ENCODE measurements around the gene TJP2. TPM values are rescaled to one million over a fixed set of nuclear protein-coding genes. Genes with fewer than 3 reads are reported as not detected.

TJP2 gene
- total RNA-seq, 1 donor from 2014 or later, result 39.6 TPM

GRCh38 chr9:69292078-69292477 is 118.0 kb downstream of the TJP2 start:
- no peak overlapping the region for H3K4me3 ChIP-seq (ENCODE audit: insufficient read depth, low read depth, low read length)
- no peaks in the 10 kb centered on the region for H3K27me3 Mint-ChIP-seq (ENCODE audit: low read depth, unreplicated experiment)
- no peak for DNase-seq (ENCODE audit: low read depth)
- H2AFZ ChIP-seq (ENCODE audit: low read depth, low read length), result no peak overlapping the region
- H3K4me1 Mint-ChIP-seq (ENCODE audit: low read depth, unreplicated experiment), result no peaks in the 10 kb centered on the region
- H3K9me3 ChIP-seq (ENCODE audit: insufficient read depth, low read depth, low read length), result no peaks in the 10 kb centered on the region
- no peaks in the 10 kb centered on the region for H3K79me2 ChIP-seq (ENCODE audit: insufficient read depth, low read length)
- FAIRE-seq, result no peak
- no peak overlapping the region for H3K27ac Mint-ChIP-seq (ENCODE audit: unreplicated experiment)
- TF ChIP-seq EZH2 (IDR thresholded peaks at IDR 0.05; ENCODE audit: insufficient read depth, low read length) (no peak), CTCF (IDR thresholded peaks at IDR 0.05; ENCODE audit: insufficient read depth, low read depth, low read length) (no peak)
- no peaks in the 10 kb centered on the region for H3K27me3 ChIP-seq (ENCODE audit: insufficient read depth, low read length)
- H3K4me2 ChIP-seq (ENCODE audit: low read length), result no peak overlapping the region
- H4K20me1 ChIP-seq (ENCODE audit: insufficient read depth, low read length), result no peaks in the 10 kb centered on the region
- H3K36me3 ChIP-seq (ENCODE audit: insufficient read depth, low read length), result no peaks in the 10 kb centered on the region
- no peaks in the 10 kb centered on the region for H3K4me1 ChIP-seq (ENCODE audit: insufficient read depth, low read length)
- no peak overlapping the region for H3K9ac ChIP-seq (ENCODE audit: low read length)
- H3K36me3 Mint-ChIP-seq (ENCODE audit: low read depth, unreplicated experiment), result no peaks in the 10 kb centered on the region
- H3K9me3 Mint-ChIP-seq (ENCODE audit: unreplicated experiment), result peaks cover 8% of the 10 kb centered on the region
- no peak overlapping the region for H3K27ac ChIP-seq (ENCODE audit: low read depth, low read length)
- no peak overlapping the region for H3K4me3 Mint-ChIP-seq (ENCODE audit: unreplicated experiment)

DNA sequence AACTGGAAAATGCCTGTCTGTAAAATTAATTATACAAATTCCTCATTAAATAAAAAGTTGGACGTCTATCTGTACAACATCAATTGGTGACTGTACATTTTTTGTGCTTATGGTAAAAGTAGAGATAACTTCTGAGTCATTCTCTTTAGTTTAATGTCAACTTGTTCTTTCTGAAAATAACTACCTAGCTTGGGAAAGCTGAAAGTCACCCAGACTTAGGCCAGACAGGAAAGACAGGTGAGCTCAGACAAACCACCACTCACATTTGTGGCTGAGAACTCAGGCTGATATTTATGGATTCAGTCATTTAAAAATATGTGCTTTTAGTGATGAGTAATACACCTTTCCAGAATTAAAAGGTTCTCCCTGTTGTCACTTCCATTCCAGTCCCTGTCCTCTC is 119.1 kb downstream of the TJP2 start:
- Mint-ChIP-seq H3K4me1 (ENCODE audit: low read depth, unreplicated experiment) (no peaks in the 10 kb centered on the region), H3K27me3 (ENCODE audit: low read depth, unreplicated experiment) (no peaks in the 10 kb centered on the region), H3K9me3 (ENCODE audit: unreplicated experiment) (peaks cover 8% of the 10 kb centered on the region), H3K4me3 (ENCODE audit: unreplicated experiment) (no peak overlapping the region), H3K36me3 (ENCODE audit: low read depth, unreplicated experiment) (no peaks in the 10 kb centered on the region), H3K27ac (ENCODE audit: unreplicated experiment) (no peak overlapping the region)
- no peak overlapping the region for H3K9ac ChIP-seq (ENCODE audit: low read length)
- FAIRE-seq (no peak), DNase-seq (ENCODE audit: low read depth) (no peak)
- no peak for TF ChIP-seq EZH2 (IDR thresholded peaks at IDR 0.05; ENCODE audit: insufficient read depth, low read length)
- no peak for TF ChIP-seq CTCF (IDR thresholded peaks at IDR 0.05; ENCODE audit: insufficient read depth, low read depth, low read length)
- H3K27me3 ChIP-seq (ENCODE audit: insufficient read depth, low read length), result no peaks in the 10 kb centered on the region
- no peaks in the 10 kb centered on the region for H3K36me3 ChIP-seq (ENCODE audit: insufficient read depth, low read length)
- H3K9me3 ChIP-seq (ENCODE audit: insufficient read depth, low read depth, low read length), result no peaks in the 10 kb centered on the region
- H3K4me2 ChIP-seq (ENCODE audit: low read length), result no peak overlapping the region
- H3K4me1 ChIP-seq (ENCODE audit: insufficient read depth, low read length), result no peaks in the 10 kb centered on the region
- no peaks in the 10 kb centered on the region for H4K20me1 ChIP-seq (ENCODE audit: insufficient read depth, low read length)
- no peak overlapping the region for H3K27ac ChIP-seq (ENCODE audit: low read depth, low read length)
- H3K4me3 ChIP-seq (ENCODE audit: insufficient read depth, low read depth, low read length), result no peak overlapping the region
- H3K79me2 ChIP-seq (ENCODE audit: insufficient read depth, low read length), result no peaks in the 10 kb centered on the region
- no peak overlapping the region for H2AFZ ChIP-seq (ENCODE audit: low read depth, low read length)

DNA sequence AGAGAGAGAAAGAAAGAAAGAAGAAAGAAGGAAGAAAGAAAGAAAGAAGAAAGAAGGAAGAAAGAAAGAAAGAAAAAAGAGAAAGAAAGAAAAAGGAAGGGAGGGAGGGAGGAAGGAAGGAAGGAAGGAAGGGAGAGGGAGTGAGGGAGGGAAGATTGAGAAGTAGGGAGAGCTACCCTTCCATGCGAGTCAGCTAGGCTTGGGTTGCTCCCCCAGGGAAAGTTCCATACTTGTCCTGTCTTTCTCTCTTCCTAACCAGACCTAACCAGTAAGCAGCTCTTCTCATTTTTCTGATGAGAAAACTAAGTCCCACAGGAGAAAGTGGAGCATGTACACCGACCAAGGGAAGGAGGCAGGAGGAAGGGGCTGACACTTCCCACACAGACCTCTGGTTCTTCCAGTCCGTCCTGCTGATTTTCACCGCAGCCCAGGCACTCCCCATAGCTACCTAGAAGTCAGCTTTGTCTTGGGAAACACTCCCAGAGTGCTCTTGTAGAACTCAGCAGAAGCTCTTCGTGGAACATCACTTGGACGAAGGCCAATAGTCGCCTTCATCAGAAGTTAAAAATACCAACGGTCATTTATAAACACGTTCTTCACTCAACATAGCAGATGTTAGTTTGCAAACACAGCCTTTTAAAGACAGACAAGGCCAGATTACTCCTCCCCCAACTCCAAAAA is 121.9 kb downstream of the TJP2 start:
- Histone ChIP-seq H3K4me3 (ENCODE audit: insufficient read depth, low read depth, low read length) (no peak overlapping the region), H3K4me1 (ENCODE audit: insufficient read depth, low read length) (no peaks in the 10 kb centered on the region), H3K4me2 (ENCODE audit: low read length) (no peak overlapping the region), H2AFZ (ENCODE audit: low read depth, low read length) (no peak overlapping the region), H3K27ac (ENCODE audit: low read depth, low read length) (no peak overlapping the region), H4K20me1 (ENCODE audit: insufficient read depth, low read length) (no peaks in the 10 kb centered on the region), H3K36me3 (ENCODE audit: insufficient read depth, low read length) (no peaks in the 10 kb centered on the region), H3K79me2 (ENCODE audit: insufficient read depth, low read length) (no peaks in the 10 kb centered on the region), H3K9me3 (ENCODE audit: insufficient read depth, low read depth, low read length) (no peaks in the 10 kb centered on the region), H3K27me3 (ENCODE audit: insufficient read depth, low read length) (no peaks in the 10 kb centered on the region), H3K9ac (ENCODE audit: low read length) (no peak overlapping the region)
- H3K36me3 Mint-ChIP-seq (ENCODE audit: low read depth, unreplicated experiment), result no peaks in the 10 kb centered on the region
- FAIRE-seq, result no peak
- DNase-seq (ENCODE audit: low read depth), result no peak
- TF ChIP-seq CTCF (IDR thresholded peaks at IDR 0.05; ENCODE audit: insufficient read depth, low read depth, low read length), result no peak
- TF ChIP-seq EZH2 (IDR thresholded peaks at IDR 0.05; ENCODE audit: insufficient read depth, low read length), result no peak
- H3K27ac Mint-ChIP-seq (ENCODE audit: unreplicated experiment), result peak overlapping the region; percentile 47
- no peak overlapping the region for H3K4me3 Mint-ChIP-seq (ENCODE audit: unreplicated experiment)
- no peaks in the 10 kb centered on the region for H3K9me3 Mint-ChIP-seq (ENCODE audit: unreplicated experiment)
- H3K4me1 Mint-ChIP-seq (ENCODE audit: low read depth, unreplicated experiment), result no peaks in the 10 kb centered on the region
- H3K27me3 Mint-ChIP-seq (ENCODE audit: low read depth, unreplicated experiment), result no peaks in the 10 kb centered on the region
